Endometrial microvascular endothelial cells (primary cell): Measurements from ENCODE around the gene TMEM176B. TPM values are rescaled to one million over a fixed set of nuclear protein-coding genes. Genes with fewer than 3 reads are reported as not detected.

Experiments used
- in situ Hi-C: cut with HindIII; loops from 2 replicates; pipeline ENCODE4 v1.10.0; 2017; ENCODE audit warnings: low sequenced_read_pairs, low pct_unique_long_range_greater_than_20kb; ENCODE audit errors: inconsistent ontology term
- total RNA-seq: library from RNA; depleted of rRNA; stranded (reverse); fragments of >200 nt; gene quantifications from one replicate; pipeline ENCODE4 v1.2.3, GENCODE V29; 2015; ENCODE audit errors: inconsistent ontology term

Gene TMEM176B
- total RNA-seq, 1 donor from 2014 or later, result not detected

DNA sequence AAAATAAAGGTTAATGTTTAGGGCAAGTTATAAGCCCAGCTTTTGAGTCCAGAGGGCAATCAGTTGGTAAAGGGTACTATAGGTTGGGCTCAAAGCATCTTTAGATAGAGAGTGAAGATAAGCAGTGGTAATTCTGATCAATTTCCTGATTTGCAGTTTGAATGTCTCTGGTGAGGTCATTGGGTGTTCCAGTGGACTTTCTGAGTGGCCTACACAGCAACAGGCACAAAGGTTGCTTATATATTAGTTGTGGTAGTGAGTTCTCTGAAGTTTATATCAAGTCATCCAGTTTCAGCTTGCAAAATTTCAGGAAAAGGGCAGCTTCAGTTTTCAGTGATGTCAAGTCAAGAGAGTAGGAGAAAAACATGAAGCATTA, 33.8 kb downstream of the TMEM176B start:
- in situ Hi-C loops, result no loop called here

DNA sequence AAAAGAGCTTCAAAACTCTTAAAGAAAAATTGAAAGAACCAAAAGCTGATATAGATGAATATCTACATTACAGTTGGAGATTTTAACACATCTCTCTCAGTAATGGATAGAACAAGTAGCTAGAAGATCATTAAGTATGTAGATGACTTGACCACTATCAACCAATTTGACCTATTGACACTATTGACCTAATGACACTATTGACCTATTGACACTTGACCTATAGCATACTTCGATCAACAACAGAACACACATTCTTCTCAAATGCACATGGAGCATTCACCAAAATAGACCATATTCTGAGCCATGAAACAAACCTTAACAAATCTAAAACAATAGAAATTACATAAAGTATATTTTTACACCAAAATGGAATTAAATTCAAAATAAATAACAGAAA, 40.7 kb downstream of the TMEM176B start:
- in situ Hi-C loops, result no loop called here

DNA sequence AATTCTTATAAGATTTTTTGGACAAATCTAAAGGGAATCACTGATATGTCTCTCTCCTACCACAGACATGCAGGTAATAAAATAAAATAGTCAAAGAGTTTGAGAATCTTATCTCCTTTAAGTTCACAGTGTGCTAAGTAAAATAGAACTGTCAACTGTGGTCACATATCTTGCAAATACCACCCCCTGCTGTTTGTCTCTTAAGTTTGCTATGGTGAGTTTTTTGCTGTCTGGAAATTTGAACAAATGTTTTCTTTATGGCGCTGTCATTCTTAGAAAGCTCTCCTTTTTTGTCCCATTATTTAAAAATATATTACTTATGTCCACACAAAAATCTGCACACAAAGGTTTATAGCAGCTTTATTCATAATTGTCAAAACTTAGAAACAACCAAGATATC, 43.3 kb downstream of the TMEM176B start:
- in situ Hi-C loops, result no loop called here

DNA sequence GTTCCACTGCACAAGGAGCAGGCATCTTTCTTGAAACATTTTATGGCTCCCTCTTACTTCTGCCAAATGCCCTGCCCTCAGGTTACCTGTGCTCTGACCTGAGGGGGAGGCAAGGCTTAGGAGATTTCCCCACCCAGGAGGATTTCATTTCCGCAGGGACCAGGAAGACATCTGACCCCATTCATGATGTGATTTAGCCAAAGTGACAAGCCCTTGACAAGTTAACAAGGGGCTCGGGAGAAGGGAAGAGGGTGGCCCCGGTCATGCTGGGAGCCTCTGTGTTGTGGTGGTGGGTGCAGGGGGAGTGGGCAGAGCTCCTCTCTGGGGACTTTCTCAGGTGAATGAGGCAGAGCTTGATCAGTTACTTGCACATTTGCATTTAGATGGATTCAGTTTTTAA, 44.0 kb downstream of the TMEM176B start:
- in situ Hi-C loops, result no loop called here

DNA sequence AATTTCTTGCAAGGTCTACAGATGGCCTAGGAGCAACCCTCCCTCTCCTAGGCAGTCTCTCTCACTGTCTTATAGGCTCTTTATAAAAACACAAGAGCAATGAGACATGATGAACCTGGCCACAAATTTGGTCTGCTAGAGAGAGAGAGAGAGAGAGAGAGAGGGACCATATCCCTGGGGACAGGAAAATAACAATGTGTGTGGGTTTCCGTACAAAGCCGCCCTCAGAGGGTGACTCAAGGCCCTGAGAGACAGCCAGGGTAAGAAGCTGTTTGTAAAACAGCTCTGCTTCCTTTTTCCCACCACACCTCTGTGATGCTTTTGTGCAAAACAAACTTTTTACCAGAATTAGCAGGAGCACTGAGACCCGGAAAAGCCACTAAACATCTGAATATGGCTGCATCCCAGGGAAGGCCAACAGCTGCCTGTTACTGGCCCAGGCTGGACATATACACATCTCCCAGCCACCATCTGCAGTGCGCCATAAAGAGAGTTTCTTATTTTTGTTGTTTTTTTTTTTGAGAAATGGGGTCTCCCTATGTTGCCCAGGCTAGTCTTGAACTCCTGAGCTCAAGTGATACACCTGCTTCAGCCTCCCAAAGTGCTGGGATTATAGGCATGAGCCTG, 44.6 kb downstream of the TMEM176B start:
- in situ Hi-C loops, result no loop called here

DNA sequence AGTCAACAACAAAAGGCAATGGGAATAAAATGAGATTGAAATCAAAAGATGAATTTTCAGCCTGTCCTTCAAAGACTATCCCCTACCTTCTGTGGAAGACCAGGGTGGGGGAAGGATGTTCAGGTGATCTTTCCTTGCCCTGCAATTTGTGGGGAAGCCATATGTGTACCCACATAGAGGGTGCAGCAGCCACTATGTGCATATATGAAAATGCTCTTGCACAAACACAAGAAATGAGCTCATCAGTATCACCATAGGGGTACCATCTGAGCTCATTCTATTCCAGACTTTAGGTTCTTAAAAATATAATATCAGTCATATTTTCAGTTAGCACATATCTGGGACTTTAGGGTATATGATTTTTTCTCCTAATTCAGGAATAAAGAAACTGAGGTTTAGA, 45.2 kb downstream of the TMEM176B start:
- in situ Hi-C loops, result no loop called here

DNA sequence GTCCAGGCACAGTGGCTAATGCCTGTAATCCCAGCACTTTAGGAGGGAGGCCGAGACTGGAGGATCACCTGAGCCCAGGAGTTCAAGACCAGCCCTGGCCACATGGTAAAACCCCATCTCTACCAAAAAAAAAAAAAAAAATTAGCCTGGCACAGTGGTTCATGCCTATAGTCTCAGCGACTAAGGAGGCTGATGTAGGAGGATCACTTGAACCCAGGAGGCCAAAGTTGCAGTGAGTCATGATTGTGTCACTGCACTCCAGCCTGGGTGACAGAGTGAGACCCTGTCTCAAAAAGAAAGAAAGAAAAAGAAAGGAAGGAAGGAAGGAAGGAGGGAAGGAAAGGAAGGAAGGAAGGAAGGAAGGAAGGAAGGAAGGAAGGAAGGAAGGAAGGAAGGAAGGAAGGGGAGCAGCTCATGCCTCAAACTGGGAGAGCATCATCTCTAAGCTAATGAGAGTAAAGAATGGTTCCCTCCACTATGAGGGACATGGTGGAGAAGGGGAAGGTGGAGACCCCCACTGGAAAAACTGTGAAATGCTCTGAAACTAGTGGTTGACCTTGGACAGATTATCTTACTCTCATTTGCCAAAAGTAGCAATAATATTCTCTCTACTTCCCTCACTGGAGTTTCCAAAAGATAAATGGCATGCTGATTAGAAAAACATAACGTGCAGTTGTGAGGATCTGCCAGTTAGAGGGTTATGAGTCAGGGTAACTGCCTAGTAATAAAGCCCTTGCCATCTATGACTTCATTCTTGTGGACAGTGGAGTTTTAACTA, 46.1 kb downstream of the TMEM176B start:
- in situ Hi-C loops, result no loop called here

DNA sequence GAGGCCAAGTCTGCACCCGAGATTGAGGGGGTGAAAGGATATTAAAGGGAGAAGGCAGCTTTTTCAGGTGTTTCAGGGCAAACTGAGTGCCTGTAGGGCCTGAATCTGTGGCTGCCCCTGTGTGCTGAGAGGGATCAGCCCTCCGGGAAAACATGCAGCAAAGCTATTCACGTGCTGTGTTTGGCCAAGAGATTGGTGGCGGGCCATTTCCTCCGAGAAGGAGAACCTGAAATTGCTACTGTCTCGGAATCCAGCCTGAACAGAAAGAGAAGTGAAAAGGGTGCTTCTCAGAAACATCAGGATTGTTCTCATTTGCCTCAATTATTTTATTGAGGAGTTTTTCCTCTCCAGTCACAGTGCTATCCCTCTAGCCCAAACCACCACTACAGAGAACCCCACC, 46.9 kb downstream of the TMEM176B start:
- in situ Hi-C loops, result no loop called here

DNA sequence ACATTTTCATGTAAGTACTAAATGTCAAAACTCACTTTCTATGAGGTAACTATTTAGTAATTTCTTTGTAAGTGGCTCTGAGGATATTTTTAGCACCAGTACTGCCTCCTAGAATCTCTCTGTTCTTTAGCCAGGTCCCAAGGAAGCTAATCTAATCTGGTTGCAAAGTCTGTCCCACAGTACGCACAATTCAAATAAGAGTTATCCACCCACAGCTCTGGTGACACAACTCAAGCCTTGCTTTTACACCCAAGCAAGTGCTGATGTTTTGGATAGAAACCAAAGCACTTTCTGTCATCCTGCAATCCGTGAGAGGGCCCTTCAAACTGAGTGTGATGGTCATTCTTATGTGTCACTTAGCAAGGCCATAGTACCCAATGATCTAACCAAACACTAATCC, 48.5 kb downstream of the TMEM176B start:
- in situ Hi-C loops, result no loop called here

DNA sequence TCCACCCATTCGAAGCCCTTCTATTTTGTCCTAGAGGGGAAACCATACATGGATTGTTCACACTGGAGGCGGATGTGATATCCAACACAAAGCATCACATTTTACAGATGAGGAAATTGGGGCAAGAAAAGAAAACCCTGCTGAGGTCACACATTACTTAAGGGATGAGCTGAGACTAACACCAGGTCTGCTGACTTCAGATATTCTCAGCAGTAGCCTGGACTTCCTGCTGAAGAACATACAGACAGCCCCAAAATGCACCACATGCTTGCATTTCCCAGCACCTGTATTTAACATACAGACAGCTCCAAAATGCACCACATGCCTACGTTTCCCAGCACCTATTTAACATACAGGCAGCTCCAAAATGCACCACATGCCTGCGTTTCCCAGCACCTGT, 51.8 kb downstream of the TMEM176B start:
- in situ Hi-C loops, result no loop called here

DNA sequence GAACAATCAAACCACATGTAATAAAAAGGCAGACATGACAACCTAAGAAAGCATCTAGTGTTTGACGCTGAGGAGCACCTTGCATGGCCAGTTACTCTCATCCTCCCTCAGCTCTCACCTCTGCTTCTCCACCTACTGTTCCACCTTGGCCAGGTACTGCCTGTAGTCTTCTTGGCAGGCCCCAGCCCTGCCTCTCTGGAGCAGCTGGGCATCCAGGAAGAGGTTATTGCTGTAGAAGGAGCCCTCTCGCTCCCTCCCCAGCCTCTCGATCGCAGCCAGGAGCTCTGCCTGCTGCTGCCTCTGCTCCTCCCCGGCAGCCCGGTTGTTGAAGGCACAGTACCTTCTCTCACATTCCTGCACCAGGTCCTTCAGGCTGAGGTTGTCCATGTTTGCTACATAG, 53.2 kb downstream of the TMEM176B start:
- in situ Hi-C loops, result no loop called here

DNA sequence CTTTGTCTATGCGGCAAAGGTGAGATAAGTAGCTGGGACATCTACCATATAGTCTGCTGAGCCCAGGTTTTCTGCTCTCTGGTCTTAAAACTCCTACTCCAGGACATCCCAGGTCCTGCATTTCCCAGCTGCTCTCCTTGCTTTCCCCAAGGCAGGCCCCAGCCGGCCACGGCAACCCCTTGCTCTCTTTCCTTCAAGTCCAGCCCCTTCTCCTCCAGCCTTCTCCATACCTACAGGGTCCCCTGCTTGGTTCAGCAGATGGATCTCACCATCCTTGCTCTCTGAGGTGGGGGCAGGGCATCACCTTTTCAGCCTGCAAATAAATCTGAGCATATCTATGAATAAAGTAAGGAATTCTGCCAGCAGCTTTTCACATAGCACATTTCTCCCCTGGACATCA, 54.3 kb downstream of the TMEM176B start:
- in situ Hi-C loops, result no loop called here

DNA sequence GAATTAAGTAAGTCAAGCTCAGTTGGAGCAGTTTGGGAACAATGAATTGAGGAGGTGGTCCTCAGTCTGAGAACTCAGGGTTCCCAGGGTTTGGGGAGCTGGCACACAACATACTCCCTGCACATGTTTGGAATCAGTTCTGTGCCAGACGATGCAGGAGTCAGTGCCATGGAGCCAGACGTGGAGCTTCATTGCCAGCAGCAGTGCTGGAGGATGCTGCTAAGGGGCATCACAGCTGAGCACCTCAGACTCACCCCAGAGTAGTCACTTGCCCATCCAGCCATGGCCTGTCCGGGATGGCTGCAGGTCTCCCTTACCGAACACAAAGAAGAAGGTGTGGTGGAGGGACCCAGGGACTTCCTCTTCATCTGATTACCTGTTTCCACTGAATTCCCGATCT, 55.1 kb downstream of the TMEM176B start:
- in situ Hi-C loops, result no loop called here

DNA sequence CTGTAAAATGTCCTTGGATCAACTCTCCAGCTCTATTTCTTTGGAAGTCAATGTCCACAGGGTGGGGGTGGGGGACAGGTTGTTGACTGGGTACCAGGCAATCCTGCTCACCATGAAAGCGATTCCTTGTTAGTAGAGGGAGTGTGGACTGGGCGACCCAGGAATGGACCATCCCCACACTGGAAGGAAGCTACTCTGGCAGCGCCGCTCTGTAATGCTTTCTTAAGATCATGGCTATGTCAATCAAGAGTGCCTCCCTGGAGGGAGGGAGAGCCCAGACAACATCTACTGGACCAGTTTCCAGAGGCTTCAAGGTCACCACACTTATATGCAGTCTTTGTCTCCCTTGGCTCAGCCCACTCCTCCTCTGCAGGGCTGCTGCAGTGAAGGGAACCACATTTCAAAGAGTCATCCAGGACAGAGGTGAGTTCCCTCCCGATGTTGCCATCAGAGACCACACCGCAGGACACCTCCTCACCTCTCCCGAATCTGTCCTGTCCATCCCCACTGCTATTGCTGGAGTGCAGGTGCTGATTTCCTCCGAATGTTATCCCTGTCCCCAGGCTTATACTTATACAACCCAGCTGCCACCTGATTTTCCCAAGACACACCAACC, 56.0 kb downstream of the TMEM176B start:
- in situ Hi-C loops, result no loop called here

DNA sequence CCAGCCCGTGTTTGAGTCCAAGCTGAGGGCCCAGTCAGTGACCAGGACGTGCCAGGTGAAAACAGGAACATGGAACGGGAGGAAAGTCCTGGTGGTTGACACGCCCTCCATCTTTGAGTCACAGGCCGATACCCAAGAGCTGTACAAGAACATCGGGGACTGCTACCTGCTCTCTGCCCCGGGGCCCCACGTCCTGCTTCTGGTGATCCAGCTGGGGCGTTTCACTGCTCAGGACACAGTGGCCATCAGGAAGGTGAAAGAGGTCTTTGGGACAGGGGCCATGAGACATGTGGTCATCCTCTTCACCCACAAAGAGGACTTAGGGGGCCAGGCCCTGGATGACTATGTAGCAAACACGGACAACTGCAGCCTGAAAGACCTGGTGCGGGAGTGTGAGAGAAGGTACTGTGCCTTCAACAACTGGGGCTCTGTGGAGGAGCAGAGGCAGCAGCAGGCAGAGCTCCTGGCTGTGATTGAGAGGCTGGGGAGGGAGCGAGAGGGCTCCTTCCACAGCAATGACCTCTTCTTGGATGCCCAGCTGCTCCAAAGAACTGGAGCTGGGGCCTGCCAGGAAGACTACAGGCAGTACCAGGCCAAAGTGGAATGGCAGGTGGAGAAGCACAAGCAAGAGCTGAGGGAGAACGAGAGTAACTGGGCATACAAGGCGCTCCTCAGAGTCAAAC, 57.7 kb downstream of the TMEM176B start:
- in situ Hi-C loops, result no loop called here

Other genes with a start within 250 kb of the TMEM176B start
- gene GIMAP4, start 233.0 kb downstream of the TMEM176B start, total RNA-seq, result 43.2 TPM
- gene GIMAP6, start 168.0 kb downstream of the TMEM176B start, total RNA-seq, result 84.6 TPM
- gene GIMAP2, start 114.7 kb downstream of the TMEM176B start, total RNA-seq, result 28.7 TPM
- gene GIMAP1, start 83.8 kb downstream of the TMEM176B start, total RNA-seq, result 11.2 TPM
- gene GIMAP5, start 62.9 kb downstream of the TMEM176B start, total RNA-seq, result 13.6 TPM
- gene TMEM176A, start 405 bp upstream of the TMEM176B start, total RNA-seq, result not detected
- not detected for gene AOC1, start 52.2 kb upstream of the TMEM176B start, total RNA-seq
- gene KCNH2, start 178.0 kb upstream of the TMEM176B start, total RNA-seq, result not detected
- gene NOS3, start 190.7 kb upstream of the TMEM176B start, total RNA-seq, result 37.4 TPM
- gene ATG9B, start 224.1 kb upstream of the TMEM176B start, total RNA-seq, result not detected
- gene ABCB8, start 228.1 kb upstream of the TMEM176B start, total RNA-seq, result 53.2 TPM
- 0.56 TPM for gene ASIC3, start 248.2 kb upstream of the TMEM176B start, total RNA-seq